SK-N-MC (cell line): Measurements from ENCODE around the gene COG5.

Experiments
- DNase-seq: peaks from one replicate; pipeline ENCODE4 v3.0.0-alpha.2; 2011; ENCODE audit warnings: low read depth, low spot score
- H3K27ac ChIP-seq: fragments of 200-600 bp; sonication (generic); 2 replicates; pipeline ENCODE4 v1.5.1; 2016; ENCODE audit warnings: mixed run types
- H3K36me3 ChIP-seq: fragments of 200-600 bp; sonication (generic); 2 replicates; pipeline ENCODE4 v1.6.1; 2017; ENCODE audit warnings: antibody characterized with exemption, low read length, mixed read lengths; ENCODE audit not compliant: insufficient read depth
- H3K4me3 ChIP-seq: fragments of 200-600 bp; sonication (generic); 2 replicates; pipeline ENCODE4 v1.5.1; 2016
- H3K9ac ChIP-seq: fragments of 200-600 bp; sonication (generic); 2 replicates; pipeline ENCODE4 v1.8.0; 2017; ENCODE audit warnings: mixed run types, mixed read lengths; ENCODE audit not compliant: insufficient read length
- H3K9me3 ChIP-seq: fragments of 200-600 bp; sonication (generic); 2 replicates; pipeline ENCODE4 v1.6.1; 2017; ENCODE audit warnings: low read depth, mild to moderate bottlenecking, antibody characterized with exemption, low read length, moderate library complexity, mixed read lengths
- EZH2 ChIP-seq: fragments of 200-600 bp; sonication (generic); IDR thresholded peaks from one replicate; pipeline ENCODE4 v1.6.1; 2017; ENCODE audit warnings: antibody characterized with exemption
- FOXP2 ChIP-seq: optimal IDR thresholded peaks from 2 replicates; pipeline ENCODE3; 2011; ENCODE audit warnings: mild to moderate bottlenecking, moderate library complexity; ENCODE audit not compliant: insufficient read depth; ENCODE audit errors: extremely low read length, control extremely low read depth
- POLR2AphosphoS5 ChIP-seq: IDR thresholded peaks from 2 replicates; pipeline ENCODE4 v1.6.1; 2012; ENCODE audit warnings: mild to moderate bottlenecking, low read depth, low read length, borderline replicate concordance

Gene COG5

GRCh38 chr7:107505362-107505761 lies 58.4 kb downstream of the COG5 start:
- TF ChIP-seq POLR2AphosphoS5, result no peak
- no peak for TF ChIP-seq EZH2
- no peak for TF ChIP-seq FOXP2
- Histone ChIP-seq H3K9me3 (no peaks in the 10 kb centered on the region), H3K4me3 (no peak overlapping the region), H3K36me3 (no peaks in the 10 kb centered on the region; the same call in 1 of the 2 replicates), H3K9ac (no peak overlapping the region), H3K27ac (no peak overlapping the region)
- no peak for DNase-seq

GRCh38 chr7:107503687-107504086 lies 60.0 kb downstream of the COG5 start:
- H3K9me3 ChIP-seq, result no peaks in the 10 kb centered on the region
- no peaks in the 10 kb centered on the region; the same call in 1 of the 2 replicates for H3K36me3 ChIP-seq
- H3K27ac ChIP-seq, result no peak overlapping the region
- H3K4me3 ChIP-seq, result no peak overlapping the region
- DNase-seq, result no peak
- no peak overlapping the region for H3K9ac ChIP-seq
- no peak for TF ChIP-seq POLR2AphosphoS5
- no peak for TF ChIP-seq EZH2
- no peak for TF ChIP-seq FOXP2

- H3K9ac ChIP-seq, result no peak overlapping the region
- no peak for TF ChIP-seq POLR2AphosphoS5
- TF ChIP-seq EZH2, result no peak
- TF ChIP-seq FOXP2, result no peak
- H3K36me3 ChIP-seq, result no peaks in the 10 kb centered on the region; the same call in 1 of the 2 replicates
- no peak for DNase-seq
- H3K9me3 ChIP-seq, result no peaks in the 10 kb centered on the region
- no peak overlapping the region for H3K27ac ChIP-seq
- H3K4me3 ChIP-seq, result no peak overlapping the region
Measured at GRCh38 chr7:107502797-107503196, 60.9 kb downstream of the COG5 start.

GRCh38 chr7:107502154-107502553 lies 61.6 kb downstream of the COG5 start:
- H3K36me3 ChIP-seq, result no peaks in the 10 kb centered on the region; the same call in 1 of the 2 replicates
- TF ChIP-seq EZH2, result no peak
- TF ChIP-seq FOXP2, result no peak
- TF ChIP-seq POLR2AphosphoS5, result no peak
- no peaks in the 10 kb centered on the region for H3K9me3 ChIP-seq
- no peak for DNase-seq
- no peak overlapping the region for H3K4me3 ChIP-seq
- H3K27ac ChIP-seq, result no peak overlapping the region
- no peak overlapping the region for H3K9ac ChIP-seq

GRCh38 chr7:107501593-107501992 lies 62.1 kb downstream of the COG5 start:
- no peaks in the 10 kb centered on the region; the same call in 1 of the 2 replicates for H3K36me3 ChIP-seq
- no peak overlapping the region for H3K4me3 ChIP-seq
- peak; percentile 8 for DNase-seq

GRCh38 chr7:107499731-107500130 lies 64.0 kb downstream of the COG5 start:
- DNase-seq, result no peak
- Histone ChIP-seq H3K9me3 (no peaks in the 10 kb centered on the region), H3K4me3 (no peak overlapping the region), H3K9ac (no peak overlapping the region), H3K27ac (no peak overlapping the region), H3K36me3 (no peaks in the 10 kb centered on the region)
- no peak for TF ChIP-seq POLR2AphosphoS5
- no peak for TF ChIP-seq EZH2
- TF ChIP-seq FOXP2, result no peak

More at GRCh38 chr7:107501593-107501992, 62.1 kb downstream of the COG5 start:
- Histone ChIP-seq H3K27ac (no peak overlapping the region), H3K9ac (no peak overlapping the region), H3K9me3 (no peaks in the 10 kb centered on the region)
- TF ChIP-seq POLR2AphosphoS5 (no peak), FOXP2 (no peak), EZH2 (no peak)

GRCh38 chr7:107495516-107495915 lies 68.2 kb downstream of the COG5 start:
- Histone ChIP-seq H3K27ac (no peak overlapping the region), H3K4me3 (no peak overlapping the region), H3K36me3 (no peaks in the 10 kb centered on the region), H3K9me3 (no peaks in the 10 kb centered on the region), H3K9ac (no peak overlapping the region)
- TF ChIP-seq EZH2, result no peak
- no peak for TF ChIP-seq FOXP2
- TF ChIP-seq POLR2AphosphoS5, result no peak
- no peak for DNase-seq

GRCh38 chr7:107494884-107495283 lies 68.8 kb downstream of the COG5 start:
- DNase-seq, result no peak
- TF ChIP-seq EZH2 (no peak), POLR2AphosphoS5 (no peak), FOXP2 (no peak)

GRCh38 chr7:107494315-107494751 lies 69.4 kb downstream of the COG5 start:
- Histone ChIP-seq H3K9me3 (no peaks in the 10 kb centered on the region), H3K27ac (no peak overlapping the region), H3K36me3 (no peaks in the 10 kb centered on the region), H3K9ac (no peak overlapping the region), H3K4me3 (no peak overlapping the region)
- DNase-seq, result no peak
- TF ChIP-seq FOXP2, result no peak
- TF ChIP-seq EZH2, result no peak
- no peak for TF ChIP-seq POLR2AphosphoS5

More at GRCh38 chr7:107494884-107495283, 68.8 kb downstream of the COG5 start:
- no peak overlapping the region for H3K4me3 ChIP-seq
- no peak overlapping the region for H3K27ac ChIP-seq
- H3K36me3 ChIP-seq, result no peaks in the 10 kb centered on the region
- no peak overlapping the region for H3K9ac ChIP-seq
- H3K9me3 ChIP-seq, result no peaks in the 10 kb centered on the region
